ENCODE measurements around the gene AGBL4.

The AGBL4 gene

DNA sequence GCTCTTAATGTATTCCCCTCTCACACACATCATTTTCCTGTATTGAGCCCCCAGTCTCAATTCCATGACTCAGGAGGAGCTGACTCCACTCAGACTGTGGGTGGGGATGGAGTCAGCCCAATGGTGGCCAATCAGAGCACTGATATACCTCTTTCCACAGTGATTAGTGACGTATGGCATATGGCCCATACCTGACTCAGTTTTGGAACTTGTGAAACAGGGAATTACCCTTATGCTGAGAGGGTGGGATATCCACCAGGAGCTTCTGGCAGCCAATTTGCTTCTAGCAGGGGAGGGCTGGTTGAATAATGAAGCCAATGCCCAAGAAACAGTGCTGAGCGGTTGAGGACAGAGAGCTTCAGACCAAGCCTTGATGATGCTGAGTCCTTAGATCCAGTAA, 1465.4 kb downstream of the AGBL4 start:
- Histone ChIP-seq H3K27ac (no peak overlapping the region), H3K36me3 (no peaks in the 10 kb centered on the region), H3K4me3 (no peak overlapping the region), H3K9me3 (no peaks in the 10 kb centered on the region), H3K27me3 (no peaks in the 10 kb centered on the region), H3K4me1 (peaks cover 0 to under 1% (median 0%) of the 10 kb centered on the region in 4 donors)
- no peak for TF ChIP-seq CTCF (IDR thresholded peaks at IDR 0.05)
- no peak for DNase-seq
- intact Hi-C loops (cut with DNase I; ENCODE audit: low total_unique reads): no loop called here

GRCh38 chr1:48556186-48556850, 1467.4 kb downstream of the AGBL4 start:
- intact Hi-C loops (cut with DNase I; ENCODE audit: low total_unique reads): no loop called here
- TF ChIP-seq CTCF (IDR thresholded peaks at IDR 0.05): no peak

DNA sequence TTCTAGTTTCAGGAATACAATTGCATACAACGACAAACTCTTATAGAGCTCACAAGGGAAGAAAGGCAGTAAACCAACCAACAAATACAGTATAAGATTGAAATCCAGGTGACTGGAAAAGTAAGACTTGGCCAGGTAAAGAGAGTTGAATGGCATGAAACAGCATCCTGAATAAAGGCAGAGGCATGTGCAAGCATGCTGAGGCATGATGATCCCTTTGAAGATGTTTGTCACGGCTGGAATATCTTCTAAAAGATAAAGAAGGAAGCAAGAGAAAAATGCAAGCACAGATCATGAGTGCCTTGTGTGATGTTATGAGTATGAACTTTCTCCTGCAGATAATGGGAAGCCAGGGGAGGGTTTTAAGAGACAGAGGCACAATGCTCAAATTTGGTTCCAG, 1468.5 kb downstream of the AGBL4 start:
- no peak for TF ChIP-seq CTCF (IDR thresholded peaks at IDR 0.05)
- Histone ChIP-seq H3K9me3 (no peaks in the 10 kb centered on the region), H3K36me3 (no peaks in the 10 kb centered on the region), H3K27me3 (no peaks in the 10 kb centered on the region), H3K4me3 (no peak overlapping the region), H3K4me1 (peaks cover 0 to 7% (median 2%) of the 10 kb centered on the region in 4 donors), H3K27ac (no peak overlapping the region)
- intact Hi-C loops (cut with DNase I; ENCODE audit: low total_unique reads): no loop called here
- no peak for DNase-seq

More at GRCh38 chr1:48556186-48556850, 1467.4 kb downstream of the AGBL4 start:
- Histone ChIP-seq H3K27ac (no peak overlapping the region), H3K4me1 (peaks cover 0 to 7% (median 2%) of the 10 kb centered on the region in 4 donors), H3K4me3 (no peak overlapping the region), H3K27me3 (no peaks in the 10 kb centered on the region), H3K36me3 (no peaks in the 10 kb centered on the region), H3K9me3 (no peaks in the 10 kb centered on the region)
- no peak for DNase-seq

DNA sequence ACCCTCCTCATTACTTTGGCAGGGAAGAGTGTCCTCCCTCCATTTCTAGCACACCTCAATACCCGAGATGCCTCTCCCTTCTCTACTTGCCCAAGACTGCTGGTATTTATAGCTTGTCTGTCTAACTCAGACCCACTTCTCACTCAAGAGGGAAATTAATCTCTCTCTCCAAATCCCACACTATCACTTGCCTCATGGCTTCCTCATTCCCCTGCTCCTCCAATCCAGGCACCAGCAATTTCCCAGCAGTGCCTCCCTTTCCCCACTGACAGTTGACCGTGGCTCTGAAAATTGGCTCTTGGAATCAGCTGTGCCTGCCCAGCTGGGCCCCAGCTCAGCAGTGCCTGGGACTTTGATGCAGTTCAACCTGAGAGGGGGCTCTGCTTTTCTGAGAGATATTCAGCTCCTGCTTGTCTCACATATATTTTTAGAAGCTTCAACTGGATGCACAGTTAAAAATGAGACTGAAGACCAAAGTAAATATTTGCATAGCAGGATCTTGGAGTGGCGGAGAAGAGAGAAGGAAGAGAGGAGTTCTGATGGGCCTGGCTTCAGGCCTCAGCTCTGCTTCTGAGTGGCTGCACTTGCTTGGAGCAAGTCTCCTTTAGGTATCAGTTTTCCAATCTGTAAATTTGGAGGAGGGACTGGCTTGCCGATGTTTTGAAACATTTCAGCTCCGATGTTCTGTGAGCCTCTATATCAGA, 1470.7 kb downstream of the AGBL4 start:
- Histone ChIP-seq H3K36me3 (no peaks in the 10 kb centered on the region), H3K27me3 (no peaks in the 10 kb centered on the region), H3K9me3 (no peaks in the 10 kb centered on the region), H3K27ac (no peak overlapping the region), H3K4me3 (no peak overlapping the region), H3K4me1 (peaks cover 0 to 7% (median 2%) of the 10 kb centered on the region in 4 donors)
- TF ChIP-seq CTCF (IDR thresholded peaks at IDR 0.05): no peak
- intact Hi-C loops (cut with DNase I; ENCODE audit: low total_unique reads): no loop called here
- no peak for DNase-seq

GRCh38 chr1:48552420-48552819, 1471.3 kb downstream of the AGBL4 start:
- Histone ChIP-seq H3K36me3 (no peaks in the 10 kb centered on the region), H3K4me1 (peaks cover 0 to 7% (median 2%) of the 10 kb centered on the region in 4 donors), H3K27ac (no peak overlapping the region), H3K4me3 (no peak overlapping the region), H3K9me3 (no peaks in the 10 kb centered on the region), H3K27me3 (no peaks in the 10 kb centered on the region)
- intact Hi-C loops (cut with DNase I; ENCODE audit: low total_unique reads): no loop called here
- no peak for DNase-seq
- no peak for TF ChIP-seq CTCF (IDR thresholded peaks at IDR 0.05)
